IMR-90 (cell line): ENCODE measurements around the gene PIEZO2. TPM values are rescaled to one million over a fixed set of nuclear protein-coding genes. Genes with fewer than 3 reads are reported as not detected.

ENCODE experiments used
- ATAC-seq: fragments of 200-7000 bp; cut with Tn5 transposase; 2 replicates; pipeline ENCODE4 v1.9.1; 2020; ENCODE audit warnings: low read depth, mild to moderate bottlenecking, moderate library complexity
- BruUV-seq: library from RNA; stranded (reverse); fragments of 400-500 nt; replicated peaks from 2 replicates; lab custom pipeline; 2021; lab: Mats Ljungman, UMichigan
- CTCF ChIA-PET: fragments of 300-600 bp; formaldehyde crosslinking; extraction: SDS; loops from one replicate; lab custom pipeline; 2021; ENCODE audit warnings: antibody characterized with exemption; lab: Yijun Ruan, JAX
- POLR2A ChIA-PET: fragments of 300-600 bp; sonication (Branson Sonifier 250); formaldehyde crosslinking; loops from one replicate; lab custom pipeline; 2022; ENCODE audit warnings: antibody characterized with exemption; ENCODE audit not compliant: unreplicated experiment; lab: Charles Lee
- DNase-seq: peaks from one replicate; pipeline ENCODE4 v3.0.0; 2013
- H2AFZ ChIP-seq: replicated peaks from 2 replicates; pipeline ENCODE3; 2013; ENCODE audit warnings: low read length, mild to moderate bottlenecking; ENCODE audit not compliant: poor library complexity
- H2AK5ac ChIP-seq: 2 replicates; pipeline ENCODE4 v1.6.1; 2013; ENCODE audit warnings: low read depth, low read length, inconsistent platforms
- H2AK9ac ChIP-seq: replicated peaks from 2 replicates; pipeline ENCODE3; 2013; ENCODE audit warnings: mild to moderate bottlenecking, low read depth, low read length, moderate library complexity; ENCODE audit not compliant: poor library complexity
- H2BK120ac ChIP-seq: 2 replicates; pipeline ENCODE4 v1.6.1; 2013; ENCODE audit warnings: low read depth, low read length, inconsistent platforms
- H2BK15ac ChIP-seq: 3 replicates; pipeline ENCODE4 v1.6.1; 2013; ENCODE audit warnings: low read depth, low read length, inconsistent platforms
- H2BK20ac ChIP-seq: 2 replicates; pipeline ENCODE4 v1.6.1; 2013; ENCODE audit warnings: low read depth, mild to moderate bottlenecking, inconsistent platforms, low read length, moderate library complexity
- H2BK5ac ChIP-seq: 2 replicates; pipeline ENCODE4 v1.6.1; 2013; ENCODE audit warnings: mild to moderate bottlenecking, low read depth, low read length, inconsistent platforms; ENCODE audit not compliant: poor library complexity, severe bottlenecking
- H3K14ac ChIP-seq: replicated peaks from 2 replicates; pipeline ENCODE4 v1.6.1; 2013; ENCODE audit warnings: low read depth, low read length, inconsistent platforms
- H3K18ac ChIP-seq: 2 replicates; pipeline ENCODE4 v1.6.1; 2013; ENCODE audit warnings: low read depth, low read length, control low read depth
- H3K23ac ChIP-seq: 2 replicates; pipeline ENCODE4 v1.6.1; 2013; ENCODE audit warnings: low read depth, low read length, inconsistent platforms
- H3K27ac ChIP-seq: 2 replicates; pipeline ENCODE4 v1.5.1; 2013; ENCODE audit warnings: mild to moderate bottlenecking, control low read depth, low read length; ENCODE audit not compliant: insufficient read depth
- H3K27me3 ChIP-seq: 2 replicates; pipeline ENCODE4 v1.6.1; 2013; ENCODE audit warnings: low read length; ENCODE audit not compliant: control insufficient read depth, insufficient read depth
- H3K36me3 ChIP-seq: 2 replicates; pipeline ENCODE4 v1.6.1; 2013; ENCODE audit warnings: low read length, mixed read lengths; ENCODE audit not compliant: control insufficient read depth, insufficient read depth
- H3K4ac ChIP-seq: 2 replicates; pipeline ENCODE4 v1.6.1; 2013; ENCODE audit warnings: low read depth, low read length, inconsistent platforms
- H3K4me1 ChIP-seq: 2 replicates; pipeline ENCODE4 v1.6.1; 2013; ENCODE audit warnings: low read length, mixed read lengths; ENCODE audit not compliant: control insufficient read depth, insufficient read depth
- H3K4me2 ChIP-seq: 2 replicates; pipeline ENCODE4 v1.6.1; 2013; ENCODE audit warnings: low read depth, mild to moderate bottlenecking, control low read depth, low read length, moderate library complexity
- H3K4me3 ChIP-seq: 2 replicates; pipeline ENCODE4 v1.5.1; 2013; ENCODE audit warnings: low read depth, mild to moderate bottlenecking, control low read depth, low read length, moderate library complexity; ENCODE audit not compliant: insufficient read depth
- H3K56ac ChIP-seq: 2 replicates; pipeline ENCODE4 v1.6.1; 2013; ENCODE audit warnings: low read length, inconsistent platforms; ENCODE audit not compliant: insufficient read depth; ENCODE audit errors: extremely low read depth
- H3K79me1 ChIP-seq, 2 experiments: 2 replicates each; pipeline ENCODE4 v1.6.1; 2013; ENCODE audit warnings: low read length in 2 of 2, inconsistent platforms in 1 of 2, low read depth in 1 of 2
- H3K9ac ChIP-seq: 2 replicates; pipeline ENCODE4 v1.6.1; 2013; ENCODE audit warnings: low read depth, low read length, control low read depth
- H3K9me1 ChIP-seq: 2 replicates; pipeline ENCODE4 v1.6.1; 2013; ENCODE audit warnings: low read length, inconsistent platforms; ENCODE audit not compliant: insufficient read depth
- H3K9me3 ChIP-seq: 2 replicates; pipeline ENCODE4 v1.6.1; 2013; ENCODE audit warnings: low read length; ENCODE audit not compliant: control insufficient read depth, insufficient read depth
- H4K20me1 ChIP-seq: 2 replicates; pipeline ENCODE4 v1.6.1; 2013; ENCODE audit warnings: low read length, inconsistent platforms; ENCODE audit not compliant: insufficient read depth
- H4K5ac ChIP-seq: 2 replicates; pipeline ENCODE4 v1.6.1; 2013; ENCODE audit warnings: mild to moderate bottlenecking, low read depth, low read length, control low read depth
- H4K8ac ChIP-seq, 2 experiments: 2 replicates each; pipeline ENCODE4 v1.6.1; 2013; ENCODE audit warnings: low read depth in 2 of 2, low read length in 2 of 2, control low read depth in 1 of 2, inconsistent platforms in 1 of 2
- H4K91ac ChIP-seq: 2 replicates; pipeline ENCODE4 v1.6.1; 2013; ENCODE audit warnings: low read depth, low read length, inconsistent platforms; ENCODE audit not compliant: insufficient read depth
- BHLHE40 ChIP-seq: fragments of 150-350 bp; IDR thresholded peaks from 2 replicates; pipeline ENCODE4 v1.6.1; 2016; ENCODE audit warnings: mild to moderate bottlenecking, low read depth, low read length
- CEBPB ChIP-seq: IDR thresholded peaks from 2 replicates; pipeline ENCODE4 v1.6.1; 2012; ENCODE audit warnings: low read depth, low read length, improper control_type of control experiment
- CHD1 ChIP-seq: IDR thresholded peaks from 2 replicates; pipeline ENCODE4 v1.6.1; 2012; ENCODE audit warnings: low read depth, low read length, improper control_type of control experiment
- ELK1 ChIP-seq: fragments of 150-350 bp; IDR thresholded peaks from 2 replicates; pipeline ENCODE4 v1.6.1; 2016; ENCODE audit warnings: low read depth, mild to moderate bottlenecking, low read length, moderate library complexity, borderline replicate concordance
- FOS ChIP-seq: fragments of 150-350 bp; IDR thresholded peaks from 2 replicates; pipeline ENCODE4 v1.6.1; 2016; ENCODE audit warnings: low read depth, low read length
- MAFK ChIP-seq: IDR thresholded peaks from 2 replicates; pipeline ENCODE4 v1.6.1; 2012; ENCODE audit warnings: low read depth, low read length, improper control_type of control experiment
- MAZ ChIP-seq: IDR thresholded peaks from 2 replicates; pipeline ENCODE4 v1.6.1; 2012; ENCODE audit warnings: low read depth, mild to moderate bottlenecking, low read length, improper control_type of control experiment, moderate library complexity, borderline replicate concordance
- MXI1 ChIP-seq: IDR thresholded peaks from 2 replicates; pipeline ENCODE4 v1.6.1; 2012; ENCODE audit warnings: low read depth, mild to moderate bottlenecking, low read length, moderate library complexity, borderline replicate concordance
- NFE2L2 ChIP-seq: fragments of 150-350 bp; IDR thresholded peaks from 2 replicates; pipeline ENCODE4 v1.6.1; 2016; ENCODE audit warnings: low read depth, mild to moderate bottlenecking, low read length
- POLR2A ChIP-seq: IDR thresholded peaks from 2 replicates; pipeline ENCODE4 v1.6.1; 2012; ENCODE audit warnings: mild to moderate bottlenecking, low read depth, low read length
- RAD21 ChIP-seq: IDR thresholded peaks from 2 replicates; pipeline ENCODE4 v1.6.1; 2012; ENCODE audit warnings: low read length, improper control_type of control experiment
- RCOR1 ChIP-seq: IDR thresholded peaks from 2 replicates; pipeline ENCODE4 v1.6.1; 2012; ENCODE audit warnings: mild to moderate bottlenecking, low read length, improper control_type of control experiment; ENCODE audit not compliant: insufficient replicate concordance
- RFX5 ChIP-seq: IDR thresholded peaks from 2 replicates; pipeline ENCODE4 v1.8.0; 2012; ENCODE audit warnings: low read depth, mild to moderate bottlenecking, low read length, moderate library complexity
- SMC3 ChIP-seq: fragments of 150-350 bp; IDR thresholded peaks from 2 replicates; pipeline ENCODE4 v1.6.1; 2016; ENCODE audit warnings: low read depth, mild to moderate bottlenecking, antibody characterized with exemption, low read length, moderate library complexity
- USF2 ChIP-seq: fragments of 150-350 bp; IDR thresholded peaks from 2 replicates; pipeline ENCODE4 v1.6.1; 2017; ENCODE audit warnings: mild to moderate bottlenecking, antibody characterized with exemption, low read length, low read depth
- WGBS, 2 experiments: methylation state at CpG; one replicate each; pipeline versions ENCODE4 v1.1.5 to v1.1.7; 2013; ENCODE audit warnings: missing lambda C conversion rate in 2 of 2; ENCODE audit not compliant: insufficient read length in 1 of 2; ENCODE audit errors: extremely low coverage in 2 of 2; 5-methylcytosine and 5-hydroxymethylcytosine counted together
- dilution Hi-C: fragments of 300-500 bp; cut with HindIII; formaldehyde crosslinking; loops from one replicate; pipeline ENCODE4 v1.14.3; 2018; ENCODE audit warnings: low sequenced_read_pairs; ENCODE audit not compliant: unreplicated experiment
- in situ Hi-C: fragments of 300-500 bp; cut with MboI; formaldehyde crosslinking; loops from 3 replicates; pipeline ENCODE4 v1.14.3; 2019; ENCODE audit warnings: low sequenced_read_pairs, inconsistent platforms, mixed read lengths
- intact Hi-C: fragments of 100-400 bp; cut with micrococcal nuclease; formaldehyde crosslinking; loops from 2 replicates; pipeline ENCODE4 v1.10.0; 2022
- polyA plus RNA-seq, 3 experiments: library from polyadenylated mRNA; depleted of rRNA; stranded (reverse); fragments of >200 nt; gene quantifications; 2 replicates each; pipeline ENCODE4 v1.2.3, GENCODE V29; 2012; ENCODE audit warnings: low replicate concordance in 1 of 3
- total RNA-seq: library from RNA; depleted of rRNA; stranded (reverse); fragments of >200 nt; gene quantifications from 2 replicates; pipeline ENCODE4 v1.2.3, GENCODE V29; 2012
- TF ChIP-seq, protein P1 (sequence below): conservative IDR thresholded peaks from 2 replicates; pipeline ENCODE4 v1.5.1; 2012; ENCODE audit warnings: mild to moderate bottlenecking, low read depth, low read length, improper control_type of control experiment

The PIEZO2 gene
- total and polyA plus RNA-seq, 2 of the 4 experiments (the other 2 are of a cell fraction), result 2.4 to 4.1 TPM

DNA sequence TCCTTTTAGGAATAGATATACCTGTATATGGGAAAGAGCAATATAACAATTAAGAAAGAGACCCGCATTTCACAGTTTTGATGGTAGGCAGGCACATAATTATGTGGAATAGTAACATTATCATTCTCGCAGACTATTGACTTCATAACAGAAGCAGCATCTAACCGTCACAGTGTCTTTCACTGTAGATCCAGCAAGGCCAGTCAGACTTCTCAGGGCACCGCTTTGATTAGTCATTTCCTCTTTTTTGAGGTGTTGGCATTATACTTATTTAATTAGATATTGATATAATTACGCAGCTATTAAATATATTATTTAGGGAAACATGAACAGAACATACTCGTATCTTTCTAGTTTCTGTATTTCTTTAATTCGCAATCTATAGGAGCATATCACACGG, 447.2 kb downstream of the PIEZO2 start:
- dilution Hi-C loops (no loop called here), in situ Hi-C loops (no loop called here), intact Hi-C loops (no loop called here)
- Histone ChIP-seq H2BK5ac (no peak overlapping the region), H2BK120ac (no peak overlapping the region), H4K5ac (no peak overlapping the region), H3K56ac (no peak overlapping the region), H3K9me3 (no peaks in the 10 kb centered on the region), H3K23ac (no peak overlapping the region), H2AK5ac (no peak overlapping the region), H3K4ac (no peak overlapping the region), H2AFZ (no peak overlapping the region), H4K91ac (no peak overlapping the region), H3K27ac (no peak overlapping the region), H3K4me1 (no peaks in the 10 kb centered on the region), H3K18ac (no peak overlapping the region), H4K20me1 (no peaks in the 10 kb centered on the region), H3K4me2 (no peak overlapping the region), H3K27me3 (no peaks in the 10 kb centered on the region), H2AK9ac (no peak overlapping the region), H3K4me3 (no peak overlapping the region), H3K9ac (no peak overlapping the region), H3K36me3 (peaks cover 9% of the 10 kb centered on the region; the same call in 1 of the 2 replicates), H4K8ac (no peak overlapping the region), H2BK15ac (no peak overlapping the region), H3K79me1 (no peaks in the 10 kb centered on the region), H2BK20ac (no peak overlapping the region), H3K14ac (no peak overlapping the region), H3K9me1 (no peaks in the 10 kb centered on the region; the same call in 1 of the 2 replicates)
- ATAC-seq, result no peak
- POLR2A ChIA-PET, result no interaction called here
- CTCF ChIA-PET, result interaction anchor here (1.0 kb wide), 1 partner anchor 53 kb away, joined by 3 read pairs; no protein-coding TSS in a partner anchor
- no TSS peak for BruUV-seq
- no peak for TF ChIP-seq MAFK
- TF ChIP-seq RFX5, result no peak
- no peak for TF ChIP-seq MXI1
- TF ChIP-seq, protein P1, sequence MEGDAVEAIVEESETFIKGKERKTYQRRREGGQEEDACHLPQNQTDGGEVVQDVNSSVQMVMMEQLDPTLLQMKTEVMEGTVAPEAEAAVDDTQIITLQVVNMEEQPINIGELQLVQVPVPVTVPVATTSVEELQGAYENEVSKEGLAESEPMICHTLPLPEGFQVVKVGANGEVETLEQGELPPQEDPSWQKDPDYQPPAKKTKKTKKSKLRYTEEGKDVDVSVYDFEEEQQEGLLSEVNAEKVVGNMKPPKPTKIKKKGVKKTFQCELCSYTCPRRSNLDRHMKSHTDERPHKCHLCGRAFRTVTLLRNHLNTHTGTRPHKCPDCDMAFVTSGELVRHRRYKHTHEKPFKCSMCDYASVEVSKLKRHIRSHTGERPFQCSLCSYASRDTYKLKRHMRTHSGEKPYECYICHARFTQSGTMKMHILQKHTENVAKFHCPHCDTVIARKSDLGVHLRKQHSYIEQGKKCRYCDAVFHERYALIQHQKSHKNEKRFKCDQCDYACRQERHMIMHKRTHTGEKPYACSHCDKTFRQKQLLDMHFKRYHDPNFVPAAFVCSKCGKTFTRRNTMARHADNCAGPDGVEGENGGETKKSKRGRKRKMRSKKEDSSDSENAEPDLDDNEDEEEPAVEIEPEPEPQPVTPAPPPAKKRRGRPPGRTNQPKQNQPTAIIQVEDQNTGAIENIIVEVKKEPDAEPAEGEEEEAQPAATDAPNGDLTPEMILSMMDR, result no peak
- no peak for TF ChIP-seq CHD1
- no peak for TF ChIP-seq BHLHE40
- TF ChIP-seq USF2, result no peak
- TF ChIP-seq FOS, result no peak
- TF ChIP-seq SMC3, result no peak
- TF ChIP-seq RAD21, result no peak
- TF ChIP-seq CEBPB, result no peak
- no peak for TF ChIP-seq MAZ
- no peak for TF ChIP-seq POLR2A
- TF ChIP-seq ELK1, result no peak
- TF ChIP-seq NFE2L2, result no peak
- TF ChIP-seq RCOR1, result no peak
- no peak for DNase-seq
- no CpG with 5 or more reads among the region's 8 CpGs for WGBS, 2 experiments
